ENCODE measurements around the gene DAPK2. TPM values are rescaled to one million over a fixed set of nuclear protein-coding genes. Genes with fewer than 3 reads are reported as not detected.

Gene DAPK2
- total and polyA plus RNA-seq, 2 donors (not counting 1 experiment from before 2014, with no cell fraction given): 8.3 to 31.9 TPM

DNA sequence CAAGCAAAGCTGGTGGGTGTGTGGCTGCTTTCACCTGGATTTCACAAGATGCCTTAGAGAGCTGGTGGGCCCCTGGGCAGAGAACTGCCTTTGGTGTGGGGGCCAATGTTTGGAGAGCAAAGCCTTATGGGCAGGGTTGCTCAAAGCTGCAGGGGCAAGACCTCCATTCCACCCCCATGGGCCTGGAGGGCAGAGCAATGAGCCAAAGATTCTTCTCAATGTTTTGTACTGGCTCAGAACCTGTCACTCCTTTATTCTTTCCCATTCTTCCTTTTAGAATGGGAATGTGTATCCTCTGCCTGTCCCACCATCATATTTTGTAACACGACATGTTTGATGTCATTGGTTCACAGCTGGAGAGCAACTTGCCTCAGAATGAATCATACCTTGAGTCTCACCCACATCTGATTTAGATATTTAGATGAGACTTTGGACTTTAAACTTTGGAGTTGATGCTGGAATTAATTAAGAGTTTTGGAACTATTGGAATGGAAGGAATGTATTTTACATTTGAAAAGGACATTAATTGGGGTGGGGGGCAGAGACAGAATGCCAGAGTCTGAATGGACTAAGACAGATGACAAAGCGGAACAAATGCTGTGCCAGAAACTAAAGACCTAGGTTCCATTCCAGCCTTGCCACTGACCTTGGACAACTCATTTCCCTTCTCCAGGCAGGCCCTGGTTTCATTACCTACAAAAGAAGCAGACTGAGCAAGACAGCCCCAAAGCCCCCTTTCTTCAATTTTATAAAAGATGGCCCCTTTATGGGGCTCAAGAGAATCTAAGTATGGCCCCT lies 72.9 kb downstream of the DAPK2 start:
- no peak overlapping the region for H3K4me2 ChIP-seq (replicated peaks; ENCODE audit: low read depth, low read length, poor library complexity, severe bottlenecking)
- H4K20me1 ChIP-seq (ENCODE audit: control insufficient read depth, insufficient read depth, low read length, poor library complexity, severe bottlenecking): no peaks in the 10 kb centered on the region
- no peak overlapping the region for H3K27ac Mint-ChIP-seq
- no peak overlapping the region for H2AFZ ChIP-seq (ENCODE audit: insufficient read depth, low read depth, low read length, poor library complexity, severe bottlenecking)
- H3K9me3 ChIP-seq (ENCODE audit: control extremely low read depth in 1 of 3, control insufficient read depth in 2 of 3, insufficient read depth in 1 of 3, low read length in 2 of 3): no peaks in the 10 kb centered on the region
- TF ChIP-seq EZH2 (IDR thresholded peaks at IDR 0.05; ENCODE audit: borderline replicate concordance, insufficient read depth, low read depth, low read length, poor library complexity, severe bottlenecking): no peak
- TF ChIP-seq, protein P1, sequence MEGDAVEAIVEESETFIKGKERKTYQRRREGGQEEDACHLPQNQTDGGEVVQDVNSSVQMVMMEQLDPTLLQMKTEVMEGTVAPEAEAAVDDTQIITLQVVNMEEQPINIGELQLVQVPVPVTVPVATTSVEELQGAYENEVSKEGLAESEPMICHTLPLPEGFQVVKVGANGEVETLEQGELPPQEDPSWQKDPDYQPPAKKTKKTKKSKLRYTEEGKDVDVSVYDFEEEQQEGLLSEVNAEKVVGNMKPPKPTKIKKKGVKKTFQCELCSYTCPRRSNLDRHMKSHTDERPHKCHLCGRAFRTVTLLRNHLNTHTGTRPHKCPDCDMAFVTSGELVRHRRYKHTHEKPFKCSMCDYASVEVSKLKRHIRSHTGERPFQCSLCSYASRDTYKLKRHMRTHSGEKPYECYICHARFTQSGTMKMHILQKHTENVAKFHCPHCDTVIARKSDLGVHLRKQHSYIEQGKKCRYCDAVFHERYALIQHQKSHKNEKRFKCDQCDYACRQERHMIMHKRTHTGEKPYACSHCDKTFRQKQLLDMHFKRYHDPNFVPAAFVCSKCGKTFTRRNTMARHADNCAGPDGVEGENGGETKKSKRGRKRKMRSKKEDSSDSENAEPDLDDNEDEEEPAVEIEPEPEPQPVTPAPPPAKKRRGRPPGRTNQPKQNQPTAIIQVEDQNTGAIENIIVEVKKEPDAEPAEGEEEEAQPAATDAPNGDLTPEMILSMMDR (IDR thresholded peaks at IDR 0.05): no peak
- no peak for ATAC-seq (ENCODE audit: low read depth)
- no peak overlapping the region for H3K4me3 ChIP-seq (ENCODE audit: control extremely low read depth in 1 of 5, extremely low read depth in 1 of 5, insufficient read depth in 1 of 5, low read depth in 2 of 5, low read length in 4 of 5)
- no peaks in the 10 kb centered on the region for H3K27me3 ChIP-seq (replicated peaks in 1 of 4; ENCODE audit: control extremely low read depth in 1 of 4, control insufficient read depth in 3 of 4, insufficient read depth in 4 of 4, low read length in 3 of 4)
- H3K4me1 ChIP-seq (ENCODE audit: control insufficient read depth in 2 of 2, insufficient read depth in 2 of 2, low read length in 2 of 2): peaks cover 0 to 6% of the 10 kb centered on the region in 2 donors
- no peak overlapping the region for H3K9ac ChIP-seq (ENCODE audit: low read length)
- CTCF ChIA-PET: interaction anchor here (0.7 kb wide), 1 partner anchor 12 kb away, joined by 3 read pairs; no protein-coding TSS in a partner anchor
- intact Hi-C loops (cut with micrococcal nuclease): no loop called here
- H3K27ac ChIP-seq (ENCODE audit: low read length in 2 of 2): no peak overlapping the region
- peaks cover 18% of the 10 kb centered on the region for H3K4me1 Mint-ChIP-seq
- WGBS (ENCODE audit: insufficient coverage): 0% methylated on average over 1 of the region's 2 CpGs
- H3K4me3 Mint-ChIP-seq: no peak overlapping the region
- no peaks in the 10 kb centered on the region for H3K9me3 Mint-ChIP-seq (ENCODE audit: insufficient read depth)
- no peaks in the 10 kb centered on the region for H3K36me3 ChIP-seq (replicated peaks in 1 of 2; ENCODE audit: control extremely low read depth in 1 of 2, control insufficient read depth in 1 of 2, extremely low read depth in 1 of 2, insufficient read depth in 2 of 2, low read length in 1 of 2)
- H3K79me2 ChIP-seq (ENCODE audit: control insufficient read depth, insufficient read depth, low read length): no peaks in the 10 kb centered on the region
- no peak for DNase-seq
- no peaks in the 10 kb centered on the region for H3K27me3 Mint-ChIP-seq
- POLR2A ChIA-PET: no interaction called here

DNA sequence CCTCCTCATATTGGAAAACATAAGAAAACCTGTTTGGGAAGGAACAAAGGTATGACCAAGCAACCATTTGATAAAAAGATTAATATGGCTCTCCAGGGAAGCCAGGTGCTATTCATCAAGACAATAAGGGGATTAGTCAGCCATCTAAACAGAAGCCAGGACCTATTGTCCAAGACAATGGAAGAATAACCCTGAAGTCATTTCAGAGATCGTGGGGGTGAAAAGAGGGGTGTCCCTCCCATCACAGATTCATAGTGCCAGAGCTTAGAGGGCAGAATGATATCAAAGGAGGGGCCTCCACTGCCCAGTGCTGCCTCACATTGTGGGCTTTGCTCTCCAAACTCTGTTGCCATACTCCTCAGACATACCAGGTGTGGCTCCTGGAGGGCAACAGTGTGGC lies 73.5 kb downstream of the DAPK2 start:
- Mint-ChIP-seq H3K27ac (no peak overlapping the region), H3K4me1 (peaks cover 18% of the 10 kb centered on the region), H3K27me3 (no peaks in the 10 kb centered on the region), H3K4me3 (no peak overlapping the region), H3K9me3 (ENCODE audit: insufficient read depth) (no peaks in the 10 kb centered on the region)
- no peaks in the 10 kb centered on the region for H4K20me1 ChIP-seq (ENCODE audit: control insufficient read depth, insufficient read depth, low read length, poor library complexity, severe bottlenecking)
- no peak overlapping the region for H3K4me3 ChIP-seq (ENCODE audit: control extremely low read depth in 1 of 5, extremely low read depth in 1 of 5, insufficient read depth in 1 of 5, low read depth in 2 of 5, low read length in 4 of 5)
- intact Hi-C loops (cut with micrococcal nuclease): no loop called here
- ChIA-PET CTCF (interaction anchor here (0.6 to 0.7 kb wide), 2 partner anchors 13 to 83 kb away, joined by 3 read pairs; no protein-coding TSS in a partner anchor), POLR2A (no interaction called here)
- no peaks in the 10 kb centered on the region for H3K79me2 ChIP-seq (ENCODE audit: control insufficient read depth, insufficient read depth, low read length)
- no peak overlapping the region for H3K9ac ChIP-seq (ENCODE audit: low read length)
- no peak overlapping the region for H3K27ac ChIP-seq (ENCODE audit: low read length in 2 of 2)
- H3K4me1 ChIP-seq (ENCODE audit: control insufficient read depth in 2 of 2, insufficient read depth in 2 of 2, low read length in 2 of 2): peaks cover 0 to 6% of the 10 kb centered on the region in 2 donors
- ATAC-seq (ENCODE audit: low read depth) (no peak), DNase-seq (no peak)
- no peaks in the 10 kb centered on the region for H3K27me3 ChIP-seq (replicated peaks in 1 of 4; ENCODE audit: control extremely low read depth in 1 of 4, control insufficient read depth in 3 of 4, insufficient read depth in 4 of 4, low read length in 3 of 4)
- H3K9me3 ChIP-seq (ENCODE audit: control extremely low read depth in 1 of 3, control insufficient read depth in 2 of 3, insufficient read depth in 1 of 3, low read length in 2 of 3): no peaks in the 10 kb centered on the region
- H3K4me2 ChIP-seq (replicated peaks; ENCODE audit: low read depth, low read length, poor library complexity, severe bottlenecking): no peak overlapping the region
- no peak overlapping the region for H2AFZ ChIP-seq (ENCODE audit: insufficient read depth, low read depth, low read length, poor library complexity, severe bottlenecking)
- no peaks in the 10 kb centered on the region for H3K36me3 ChIP-seq (replicated peaks in 1 of 2; ENCODE audit: control extremely low read depth in 1 of 2, control insufficient read depth in 1 of 2, extremely low read depth in 1 of 2, insufficient read depth in 2 of 2, low read length in 1 of 2)
- WGBS (ENCODE audit: insufficient coverage): no CpG with 5 or more reads among the region's 1 CpG
- TF ChIP-seq EZH2 (IDR thresholded peaks at IDR 0.05; ENCODE audit: borderline replicate concordance, insufficient read depth, low read depth, low read length, poor library complexity, severe bottlenecking): no peak
- TF ChIP-seq, protein P1 (IDR thresholded peaks at IDR 0.05): no peak

Data from B cell (primary cell).